ENCODE results near the gene BMPR2.
A peak's percentile ranks its signal among the peaks of the same experiment; 100 is the strongest.
"Not testable (repeated sequence)": the region's sequence is repeated elsewhere in the genome, so short reads cannot be mapped to it uniquely, and the experiment has no call there.

BMPR2 gene

DNA sequence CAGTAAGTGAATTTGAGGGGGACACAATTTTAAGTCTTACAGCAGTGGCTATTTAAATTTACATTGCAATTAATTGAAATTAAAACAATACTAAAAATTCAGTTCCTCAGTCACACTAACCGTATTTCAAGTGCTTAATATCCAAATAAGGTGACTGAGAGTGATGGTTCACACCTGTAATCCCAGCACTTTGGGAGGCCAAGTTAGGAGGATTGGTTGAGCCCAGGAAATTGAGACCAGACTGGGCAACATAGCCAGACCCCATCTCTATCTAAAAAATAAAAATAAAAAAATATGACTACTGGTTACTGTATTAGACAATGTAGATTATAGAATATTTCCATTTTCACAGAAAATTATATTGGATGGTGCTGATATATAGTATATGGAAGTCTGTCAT lies 79.0 kb downstream of the BMPR2 start:
- DNase-seq = no peak

DNA sequence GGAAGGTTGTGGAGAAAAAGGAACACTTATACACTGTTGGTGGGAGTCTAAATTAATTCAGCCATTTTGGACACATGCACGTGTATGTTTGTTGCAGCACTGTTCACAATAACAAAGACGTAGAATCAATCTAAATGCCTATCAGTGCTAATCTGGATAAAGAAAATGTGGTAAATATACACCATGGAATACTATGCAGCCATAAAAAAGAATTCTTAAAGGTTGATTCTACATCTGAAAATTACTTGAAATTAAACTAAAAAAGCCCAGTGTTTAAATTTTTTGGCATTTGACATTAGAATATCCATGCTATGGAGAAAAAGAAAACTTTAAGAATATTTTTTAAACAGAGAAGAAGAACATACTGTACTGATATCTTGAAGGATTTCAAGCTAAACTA lies 84.0 kb downstream of the BMPR2 start:
- no peak for DNase-seq

DNA sequence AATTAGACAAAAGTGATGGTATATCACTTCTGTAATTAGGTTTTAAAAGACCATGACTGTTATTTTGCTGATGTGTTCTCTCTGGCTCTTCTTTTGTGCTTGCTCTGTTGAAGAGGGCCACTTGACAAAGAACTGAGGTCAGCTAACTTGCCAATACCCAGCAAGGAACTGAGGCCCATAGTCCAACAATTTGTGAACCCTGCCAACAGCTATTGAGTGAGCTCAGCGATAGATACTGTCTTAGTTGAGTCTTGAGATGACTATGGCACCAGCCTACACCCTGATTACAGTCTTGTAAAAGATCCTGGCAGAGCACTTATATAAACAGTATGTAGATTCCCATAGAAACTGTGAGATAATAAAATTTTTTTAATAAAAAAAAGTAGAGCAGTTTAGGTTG lies 103.0 kb downstream of the BMPR2 start:
- no peak for DNase-seq

DNA sequence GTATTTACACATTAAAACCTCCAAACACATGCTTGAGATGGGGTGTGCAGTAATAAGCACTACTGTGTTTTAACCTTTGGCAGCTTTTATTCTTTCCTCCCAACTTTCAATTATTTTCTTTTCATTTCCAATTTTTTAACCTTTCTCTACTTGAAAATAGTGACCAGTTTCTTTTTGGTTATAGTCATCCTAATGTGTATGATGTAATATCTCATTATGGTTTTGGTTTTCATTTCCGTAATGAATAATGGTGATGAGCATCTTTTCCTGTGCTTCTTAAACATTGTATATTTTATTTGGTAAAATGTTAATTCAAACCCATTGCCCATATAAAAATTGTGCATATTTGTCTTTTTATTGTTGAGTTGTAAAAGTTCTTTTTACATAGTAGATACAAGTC lies 103.5 kb downstream of the BMPR2 start:
- DNase-seq = no peak

DNA sequence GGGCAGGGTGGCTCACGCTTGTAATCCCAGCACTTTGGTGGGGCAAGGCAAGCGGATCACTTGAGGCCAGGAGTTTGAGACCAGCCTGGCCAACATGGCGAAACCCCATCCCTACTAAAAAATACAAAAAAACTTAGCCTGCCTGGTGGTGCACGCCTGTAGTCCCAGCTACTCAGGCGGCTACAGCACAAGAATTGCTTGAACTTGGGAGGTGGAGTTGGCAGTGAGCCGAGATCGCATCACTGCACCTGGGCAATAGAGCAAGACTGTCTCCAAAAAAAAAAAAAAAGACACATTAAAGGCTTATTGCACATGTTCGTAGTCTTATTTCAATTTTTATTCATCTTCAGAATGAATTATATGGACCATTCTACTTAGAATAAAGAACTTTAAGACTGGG lies 110.2 kb downstream of the BMPR2 start:
- no peak for DNase-seq

DNA sequence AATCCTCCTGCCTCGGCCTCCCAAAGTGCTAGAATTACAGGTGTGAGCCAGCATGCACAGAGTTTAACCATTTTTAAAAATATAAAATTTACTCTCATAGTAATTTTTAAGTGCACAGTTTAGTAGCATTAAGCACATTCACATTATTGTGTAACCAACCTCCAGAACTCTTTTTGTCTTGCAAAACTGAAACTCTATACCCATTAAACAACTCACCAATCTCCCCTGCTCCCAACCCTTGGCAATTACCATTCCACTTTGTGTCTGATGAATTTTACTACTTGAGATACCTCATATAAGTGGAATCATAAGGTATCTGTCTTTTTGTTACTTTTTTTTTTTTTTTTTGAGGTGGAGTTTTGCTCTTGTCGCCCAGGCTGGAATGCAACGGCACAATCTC lies 112.5 kb downstream of the BMPR2 start:
- no peak for DNase-seq

DNA sequence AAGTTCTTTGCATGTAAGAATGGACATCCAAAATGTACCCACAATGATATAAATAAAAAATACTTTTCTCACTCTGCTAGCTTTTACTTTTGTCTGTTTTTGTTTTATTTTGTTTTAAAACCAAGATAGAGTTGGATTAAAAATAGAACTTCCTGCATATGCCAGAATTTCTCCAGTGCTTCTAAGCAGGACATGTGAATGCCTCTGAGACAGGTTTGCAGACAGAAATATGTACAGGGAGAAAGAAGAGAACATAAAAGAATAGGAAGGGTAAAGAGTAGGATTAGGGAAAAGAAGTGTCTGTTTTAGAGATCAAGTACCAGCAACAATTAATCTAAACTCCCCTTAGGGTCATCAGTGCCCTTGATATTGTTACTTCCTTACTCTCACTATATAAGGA lies 114.4 kb downstream of the BMPR2 start:
- no peak for DNase-seq

DNA sequence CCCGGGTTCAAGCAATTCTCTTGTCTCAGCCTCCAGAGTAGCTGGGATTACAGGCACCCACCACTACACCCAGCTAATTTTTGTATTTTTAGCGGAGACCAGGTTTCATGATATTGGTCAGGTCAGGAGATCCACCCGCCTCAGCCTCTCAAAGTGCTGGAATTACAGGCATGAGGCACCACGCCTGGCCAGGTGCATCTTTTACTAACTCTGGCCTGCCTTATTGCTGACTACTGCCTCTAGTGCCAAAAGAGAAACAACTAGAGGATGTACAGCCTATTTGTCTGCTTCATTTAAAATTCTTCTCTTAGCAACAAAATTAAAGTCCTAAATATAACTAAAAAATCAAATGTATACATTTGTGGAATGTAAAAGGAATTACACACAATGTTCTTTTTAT lies 115.4 kb downstream of the BMPR2 start:
- no peak for DNase-seq

DNA sequence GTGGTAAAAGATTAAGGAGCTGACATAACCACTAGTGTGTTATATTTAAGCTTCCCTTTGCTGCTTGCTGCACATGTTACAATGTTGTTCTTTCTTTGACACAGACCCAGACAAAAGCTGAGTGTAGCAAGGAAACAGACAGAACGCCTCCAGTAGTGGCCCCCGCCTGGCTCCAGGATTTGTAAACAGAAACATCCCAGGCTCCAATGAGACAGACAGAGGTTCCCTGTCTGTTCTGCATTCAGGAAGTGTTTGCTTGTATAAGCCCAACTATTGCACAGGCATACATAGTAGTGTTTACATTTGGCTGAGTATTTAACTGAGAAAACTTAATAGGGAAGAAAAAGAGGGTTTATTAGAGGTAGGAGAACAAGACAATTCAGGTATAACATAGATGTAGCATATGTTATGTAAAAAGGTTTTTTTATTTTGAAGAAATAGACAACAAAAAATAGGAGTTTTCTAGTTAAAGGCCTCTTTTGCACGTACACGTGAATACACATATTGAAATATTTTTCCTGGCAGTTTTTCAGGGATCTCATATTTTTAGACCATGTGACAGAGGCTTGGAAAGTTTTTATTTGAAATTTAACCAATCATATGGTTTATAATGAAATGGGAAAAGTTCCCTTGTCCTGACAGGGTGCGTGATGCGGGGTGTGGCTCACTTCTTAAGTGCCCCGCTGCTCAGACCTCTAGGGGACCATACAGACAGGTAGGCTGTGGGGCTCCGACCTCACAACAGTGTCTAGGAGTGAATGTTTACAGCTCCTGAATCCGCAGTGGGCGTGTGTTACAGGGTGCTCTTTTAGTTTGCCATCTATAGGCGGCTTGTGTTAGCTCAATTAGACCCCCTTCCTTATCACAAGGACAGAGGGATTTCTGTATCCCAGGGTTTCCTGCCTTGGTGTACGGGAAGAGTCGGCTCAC lies 118.4 kb downstream of the BMPR2 start:
- DNase-seq = no peak

DNA sequence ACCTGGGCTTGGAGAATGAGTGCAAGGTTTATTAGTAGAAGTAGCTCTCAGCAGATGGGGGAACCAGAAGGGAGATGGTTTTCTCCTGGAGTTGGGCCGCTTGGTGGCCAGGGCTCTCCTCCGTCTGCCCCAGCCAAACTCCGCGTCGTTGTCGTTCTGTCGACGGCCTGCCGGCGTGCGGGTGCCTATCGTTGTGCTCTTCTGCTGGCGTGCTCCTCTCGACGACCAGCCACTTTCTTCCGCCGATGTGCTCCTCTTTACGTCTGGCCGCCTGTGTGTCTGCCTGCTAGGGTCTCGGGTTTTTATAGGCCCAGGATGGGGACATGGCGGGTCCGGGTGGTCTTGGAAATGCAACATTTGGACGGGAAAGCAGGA lies 119.1 kb downstream of the BMPR2 start:
- no peak for DNase-seq

DNA sequence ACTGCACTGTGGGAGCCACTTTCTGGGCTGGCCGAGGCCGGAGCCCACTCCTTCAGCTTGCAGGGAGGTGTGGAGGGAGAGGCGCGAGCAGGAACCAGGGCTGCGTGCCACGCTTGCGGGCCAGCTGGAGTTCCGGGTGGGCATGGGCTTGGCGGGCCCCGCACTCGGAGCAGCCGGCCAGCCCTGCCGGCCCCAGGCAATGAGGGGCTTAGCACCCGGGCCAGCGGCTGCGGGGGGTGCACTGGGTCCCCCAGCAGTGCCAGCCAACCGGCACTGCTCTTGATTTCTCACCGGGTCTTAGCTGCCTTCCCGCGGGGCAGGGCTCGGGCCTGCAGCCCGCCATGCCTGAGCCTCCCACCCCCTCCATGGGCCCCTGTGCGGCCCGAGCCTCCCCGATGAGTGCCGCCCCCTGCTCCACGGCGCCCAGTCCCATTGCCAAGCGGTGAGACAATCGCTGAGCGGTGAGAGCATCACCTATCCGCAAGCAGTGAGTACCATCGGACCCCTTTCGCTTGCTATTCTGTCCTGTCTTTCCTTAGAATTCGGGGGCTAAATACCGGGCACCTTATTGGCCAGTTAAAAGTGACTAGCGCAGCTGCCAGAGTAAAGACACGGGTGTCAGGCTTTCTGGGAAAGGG lies 120.8 kb downstream of the BMPR2 start:
- DNase-seq = not testable (repeated sequence)

DNA sequence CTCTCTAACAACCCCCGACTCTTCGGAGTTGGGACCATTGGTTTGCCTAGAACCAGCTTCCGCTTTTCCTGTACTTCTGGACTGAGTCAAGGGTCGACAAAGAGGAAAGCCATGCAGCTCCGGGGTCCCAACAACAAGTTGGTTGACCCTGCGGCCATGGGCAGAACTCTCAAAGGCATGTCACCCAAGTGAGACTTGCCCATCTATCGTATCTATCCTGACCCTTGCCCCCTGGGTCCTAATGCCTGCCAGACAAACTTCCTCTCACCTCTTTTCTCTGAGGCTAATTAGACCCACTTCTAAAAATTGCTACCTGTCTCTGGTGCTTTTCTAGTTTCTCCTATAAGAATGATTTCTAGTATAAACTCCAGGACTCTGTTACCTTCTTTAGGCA lies 121.3 kb downstream of the BMPR2 start:
- DNase-seq = not testable (repeated sequence)

DNA sequence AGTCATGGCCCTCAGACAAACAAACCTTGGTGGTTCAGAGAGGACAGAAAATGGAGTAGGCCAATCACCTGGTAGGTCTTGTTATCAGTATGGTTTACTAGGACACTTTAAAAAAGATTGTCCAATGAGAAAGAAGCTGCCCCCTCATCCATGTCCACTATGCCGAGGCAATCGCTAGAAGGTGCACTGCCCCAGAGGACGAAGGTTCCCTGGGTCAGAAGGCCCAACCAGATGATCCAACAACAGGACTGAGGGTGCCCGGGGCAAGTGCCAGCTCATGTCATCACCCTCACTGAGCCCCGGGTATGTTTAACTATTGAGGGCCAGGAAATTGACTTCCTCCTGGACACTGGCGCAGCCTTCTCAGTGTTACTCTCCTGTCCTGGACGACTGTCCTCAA lies 123.7 kb downstream of the BMPR2 start:
- DNase-seq = not testable (repeated sequence)

DNA sequence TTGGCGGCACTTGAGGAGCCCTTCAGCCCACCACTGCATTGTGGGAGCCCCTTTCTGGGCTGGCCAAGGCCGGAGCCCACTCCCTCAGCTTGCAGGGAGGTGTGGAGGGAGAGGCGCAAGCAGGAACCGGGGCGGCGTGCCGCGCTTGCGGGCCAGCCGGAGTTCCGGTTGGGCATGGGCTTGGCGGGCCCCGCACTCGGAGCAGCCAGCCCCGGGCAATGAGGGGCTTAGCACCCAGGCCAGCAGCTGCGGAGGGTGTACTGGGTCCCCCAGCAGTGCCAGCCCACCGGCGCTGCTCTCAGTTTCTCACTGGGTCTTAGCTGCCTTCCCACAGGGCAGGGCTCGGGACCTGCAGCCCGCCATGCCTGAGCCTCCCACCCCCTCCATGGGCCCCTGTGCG lies 127.1 kb downstream of the BMPR2 start:
- DNase-seq = peak; percentile 9

DNA sequence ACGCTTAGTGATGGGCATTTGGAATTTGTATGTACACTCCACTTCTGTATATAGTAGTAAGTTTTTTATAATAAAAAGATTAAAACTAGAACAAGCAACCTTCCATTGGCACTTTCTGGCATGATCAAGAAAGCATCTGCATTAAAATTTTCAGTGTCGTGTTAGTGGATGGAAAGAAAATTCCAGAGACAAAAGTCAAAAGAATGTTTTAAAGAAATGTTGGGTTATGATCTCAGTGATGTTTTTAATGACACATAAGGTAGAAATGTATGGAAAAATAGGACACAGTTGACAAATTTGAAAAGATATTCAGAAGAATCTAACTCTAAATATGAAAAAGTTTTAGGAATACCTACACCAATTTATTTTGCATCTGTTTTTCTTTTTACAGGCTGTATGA lies 132.6 kb downstream of the BMPR2 start:
- DNase-seq = no peak

DNA sequence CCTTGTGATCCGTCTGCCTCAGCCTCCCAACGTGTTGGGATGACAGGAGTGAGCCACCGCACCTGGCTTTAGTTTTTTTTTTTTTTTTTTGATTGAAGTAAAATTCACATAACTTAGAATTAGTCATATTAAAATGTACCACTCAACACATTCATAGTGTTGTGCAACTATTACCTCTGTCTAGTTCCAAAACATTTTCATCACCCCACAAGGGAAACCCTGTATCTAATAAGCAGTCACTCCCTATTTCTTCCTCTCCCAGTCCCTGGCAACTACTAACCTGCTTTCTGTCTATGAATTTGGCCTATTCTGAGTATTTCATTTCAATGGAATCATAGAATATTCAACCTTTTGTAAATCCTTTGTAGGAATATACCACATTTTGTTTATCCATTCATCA lies 134.8 kb downstream of the BMPR2 start:
- DNase-seq = no peak

DNA sequence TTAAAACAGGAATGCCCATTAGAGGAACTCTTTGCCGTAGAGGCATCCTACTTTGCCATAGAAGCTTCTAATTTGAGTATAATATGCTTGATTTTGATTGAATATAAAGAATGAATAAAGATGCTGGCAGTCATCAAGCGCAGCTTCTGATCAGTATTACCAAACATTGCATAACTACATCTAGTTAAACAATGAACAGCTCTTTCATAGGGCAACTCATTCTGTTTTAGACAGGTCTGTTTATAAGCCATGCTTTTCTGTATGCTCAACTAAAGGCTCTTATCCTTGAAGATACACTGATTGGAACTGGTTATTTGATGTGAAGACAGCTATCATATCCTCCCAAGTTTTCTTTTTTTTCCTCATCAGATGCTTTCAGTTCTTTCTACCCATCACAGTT lies 136.0 kb downstream of the BMPR2 start:
- no peak for DNase-seq

DNA sequence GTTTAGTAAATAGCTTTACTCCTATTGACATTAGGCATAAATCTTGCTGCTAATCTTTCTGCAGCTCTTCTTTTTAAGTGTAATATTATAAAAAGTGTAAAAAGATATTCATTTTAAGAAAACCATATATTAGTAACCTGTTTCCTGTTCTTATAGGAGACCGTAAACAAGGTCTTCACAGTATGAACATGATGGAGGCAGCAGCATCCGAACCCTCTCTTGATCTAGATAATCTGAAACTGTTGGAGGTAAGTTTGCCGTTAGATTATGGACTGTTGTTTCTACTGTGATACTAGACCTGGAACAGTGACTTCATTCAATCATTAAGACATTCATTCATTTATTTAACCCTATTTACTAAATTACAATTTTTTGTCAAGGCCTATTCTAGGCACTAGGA lies 138.6 kb downstream of the BMPR2 start:
- no peak for DNase-seq

DNA sequence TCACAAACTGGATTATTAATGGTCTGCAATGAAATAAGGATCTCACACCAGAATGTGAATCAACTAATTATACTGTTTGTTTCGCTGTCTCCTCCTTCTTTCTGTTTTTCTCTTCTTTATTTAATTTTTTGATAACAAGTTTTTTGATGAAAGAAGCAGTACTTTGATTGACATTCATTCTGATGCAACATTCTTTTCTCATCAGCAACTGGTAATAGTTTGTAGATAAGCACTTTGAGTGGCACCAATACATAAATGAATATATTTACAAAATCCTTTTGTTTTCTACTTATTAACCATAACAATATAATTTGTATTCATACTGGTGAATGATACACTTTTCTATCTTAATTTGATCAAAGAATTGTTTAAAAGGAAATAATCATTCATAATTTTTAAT lies 143.3 kb downstream of the BMPR2 start:
- DNase-seq = no peak

DNA sequence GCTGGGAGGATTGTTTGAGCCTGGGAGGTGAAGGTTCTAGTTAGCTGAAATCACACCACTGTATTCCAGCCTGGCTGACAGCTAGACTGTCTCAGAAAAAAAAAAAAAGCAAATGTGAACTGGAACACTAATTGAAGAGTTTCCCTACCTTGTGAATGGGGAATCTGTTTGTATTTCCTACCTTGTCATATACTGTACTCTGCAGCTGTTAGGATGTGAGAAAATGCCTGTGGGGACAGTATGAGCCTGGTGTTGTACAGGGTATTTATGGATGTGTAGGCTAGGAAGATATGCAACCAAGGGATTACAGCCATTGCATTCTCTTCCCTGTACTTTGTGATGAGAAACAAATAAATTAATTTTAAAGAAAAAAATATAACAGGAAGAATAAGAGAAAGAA lies 145.3 kb downstream of the BMPR2 start:
- no peak for DNase-seq

DNA sequence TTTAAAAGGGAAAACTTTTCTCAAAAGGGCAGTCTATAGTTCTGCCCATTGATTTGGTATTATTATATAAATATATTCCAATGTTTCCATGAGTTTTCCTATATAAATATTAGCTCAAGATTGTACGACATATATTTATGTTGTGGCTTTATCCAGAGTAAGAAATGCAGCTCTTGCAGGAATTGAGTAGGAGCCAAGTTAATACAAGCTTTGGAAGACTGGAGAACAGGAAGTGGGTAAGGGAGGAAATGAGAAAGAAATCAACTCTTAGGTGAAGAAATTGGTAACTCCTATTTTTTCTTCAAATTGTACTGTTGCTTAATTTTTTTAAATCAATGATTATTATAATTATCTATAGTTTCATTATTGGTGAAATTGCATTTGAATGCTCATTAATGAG lies 153.3 kb downstream of the BMPR2 start:
- DNase-seq = no peak

DNA sequence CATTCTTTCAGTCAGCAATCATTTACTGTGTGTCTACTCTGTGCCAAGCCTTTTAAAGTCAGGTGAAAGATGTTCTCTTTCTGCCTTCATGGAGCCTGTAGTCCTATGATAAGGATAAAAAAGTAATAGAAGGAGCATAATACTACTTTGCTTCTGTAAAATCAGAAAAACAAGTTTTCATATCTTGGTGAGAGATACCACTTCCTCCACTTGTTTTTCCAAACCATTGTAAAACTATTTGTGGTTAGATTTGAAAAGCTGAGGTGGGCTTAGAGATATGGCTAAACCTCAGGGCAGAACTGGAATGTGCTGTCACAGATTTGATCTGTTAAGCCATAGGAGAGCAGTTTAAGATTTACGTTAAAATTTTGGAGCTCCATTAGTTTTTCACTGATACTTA lies 153.9 kb downstream of the BMPR2 start:
- DNase-seq = no peak

DNA sequence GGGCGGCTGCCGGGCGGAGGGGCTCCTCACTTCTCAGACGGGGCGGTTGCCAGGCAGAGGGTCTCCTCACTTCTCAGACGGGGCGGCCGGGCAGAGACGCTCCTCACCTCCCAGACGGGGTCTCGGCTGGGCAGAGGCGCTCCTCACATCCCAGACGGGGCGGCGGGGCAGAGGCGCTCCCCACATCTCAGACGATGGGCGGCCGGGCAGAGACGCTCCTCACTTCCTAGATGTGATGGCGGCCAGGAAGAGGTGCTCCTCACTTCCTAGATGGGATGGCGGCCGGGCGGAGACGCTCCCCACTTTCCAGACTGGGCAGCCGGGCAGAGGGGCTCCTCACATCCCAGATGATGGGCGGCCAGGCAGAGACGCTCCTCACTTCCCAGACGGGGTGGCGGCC lies 159.2 kb downstream of the BMPR2 start:
- not testable (repeated sequence) for DNase-seq

DNA sequence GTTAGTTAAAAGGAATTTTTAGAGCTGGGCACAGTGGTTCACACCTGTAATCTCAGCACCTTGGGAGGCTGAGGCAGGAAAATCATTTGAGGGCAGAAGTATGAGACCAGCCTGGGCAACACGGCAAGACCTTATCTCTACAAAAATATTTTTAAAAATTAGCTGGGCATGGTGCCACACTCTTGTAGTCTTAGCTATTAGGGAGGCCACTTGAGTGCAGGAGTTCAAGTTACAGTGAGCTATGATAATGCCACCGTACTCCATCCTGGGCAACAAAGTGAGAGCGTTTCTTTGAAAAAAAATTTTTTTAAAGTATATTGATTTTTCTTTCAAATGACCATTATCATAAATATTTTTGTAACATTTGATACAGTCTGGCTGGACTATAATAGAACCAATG lies 165.0 kb downstream of the BMPR2 start:
- no peak for DNase-seq

DNA sequence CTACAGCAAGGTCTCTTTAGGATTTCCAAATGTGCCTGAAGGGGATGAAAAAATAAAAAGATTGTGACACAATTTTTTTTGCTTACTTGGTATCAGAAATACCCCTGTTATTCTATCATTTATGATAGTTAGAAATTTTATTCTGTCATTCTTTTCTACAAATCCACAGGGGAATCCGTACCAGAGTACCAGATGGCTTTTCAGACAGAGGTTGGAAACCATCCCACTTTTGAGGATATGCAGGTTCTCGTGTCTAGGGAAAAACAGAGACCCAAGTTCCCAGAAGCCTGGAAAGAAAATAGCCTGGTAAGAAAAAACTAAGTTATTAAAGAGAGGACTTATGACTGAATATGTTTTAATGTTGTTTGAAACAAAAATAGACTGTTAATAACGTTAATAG lies 166.0 kb downstream of the BMPR2 start:
- no peak for DNase-seq

Data from activated gamma-delta T cell (primary cell).